ENCODE results near the gene SCAPER.

GRCh38 chr15:76773234-76773633 is 131.9 kb downstream of the SCAPER start:
- TF ChIP-seq POLR2A (IDR thresholded peaks at IDR 0.05): no peak
- no peak for TF ChIP-seq POLR2AphosphoS5 (IDR thresholded peaks at IDR 0.05)
- no peak for TF ChIP-seq CTCF (IDR thresholded peaks at IDR 0.05 in 8 of 11, conservative IDR thresholded peaks at IDR 0.05 in 3 of 11)
